Peyer's patch (tissue), 4 donors: Measurements from ENCODE around the gene WFS1. TPM values are rescaled to one million over a fixed set of nuclear protein-coding genes. Genes with fewer than 3 reads are reported as not detected.
A peak's percentile ranks its signal among the peaks of the same experiment; 100 is the strongest.

Experiments used
- DNase-seq, 3 donors: peaks; one replicate each; pipeline ENCODE4 v3.0.0-alpha.2; 2017 to 2019
- H3K27ac ChIP-seq, 4 donors: fragments of 200-600 bp; sonication (generic); one replicate each; pipeline ENCODE4 v1.5.1; 2016 to 2019
- H3K27me3 ChIP-seq, 2 donors: fragments of 200-600 bp; sonication (generic); one replicate each; pipeline ENCODE4 v1.5.1; 2019
- H3K36me3 ChIP-seq, 3 donors: fragments of 200-600 bp; sonication (generic); one replicate each; pipeline ENCODE4 v1.5.1; 2016 to 2019
- H3K4me1 ChIP-seq, 4 donors: fragments of 200-600 bp; sonication (generic); one replicate each; pipeline ENCODE4 v1.5.1; 2016 to 2019
- H3K4me3 ChIP-seq, 4 donors: fragments of 200-600 bp; sonication (generic); 1 replicate in 3 of 4; 2 replicates in 1 of 4; pipeline ENCODE4 v1.5.1; 2016 to 2019; ENCODE audit warnings: mild to moderate bottlenecking in 1 of 4
- H3K9me3 ChIP-seq, 4 donors: fragments of 200-600 bp; sonication (generic); one replicate each; pipeline ENCODE4 v1.5.1; 2016 to 2019; ENCODE audit warnings: mild to moderate bottlenecking in 1 of 4
- CTCF ChIP-seq, 6 experiments: fragments of 450-650 bp in 4 of 6; fragments of 200-600 bp in 2 of 6; sonication (generic) in 1 of 6; IDR thresholded peaks; one replicate each; pipeline ENCODE4 v1.5.1; 2017 to 2019; ENCODE audit warnings: antibody characterized with exemption in 6 of 6, mild to moderate bottlenecking in 3 of 6, moderate library complexity in 1 of 6
- POLR2A ChIP-seq, 2 donors: fragments of 450-650 bp; IDR thresholded peaks; one replicate each; pipeline ENCODE4 v1.5.1; 2017; ENCODE audit warnings: antibody characterized with exemption in 2 of 2, mild to moderate bottlenecking in 2 of 2, moderate library complexity in 2 of 2
- total RNA-seq, 4 donors: library from RNA; depleted of rRNA; stranded (reverse); fragments of >200 nt; gene quantifications; one replicate each; pipeline ENCODE4 v1.1.0, GENCODE V29; 2016

WFS1 gene
- total RNA-seq, 4 donors from 2014 or later: 10.0 to 39.6 (median 30.0) TPM

- Histone ChIP-seq H3K36me3 (no peaks in the 10 kb centered on the region), H3K4me1 (peaks cover 0 to 47% (median 3%) of the 10 kb centered on the region in 4 donors), H3K27ac (peak overlapping the region in 3 of 4 donors; percentile 52 to 88 (median 85)), H3K27me3 (no peaks in the 10 kb centered on the region), H3K4me3 (peak overlapping the region in 2 of 4 donors; percentile 19 to 97), H3K9me3 (no peaks in the 10 kb centered on the region)
- no peak for DNase-seq
- TF ChIP-seq CTCF (IDR thresholded peaks at IDR 0.05): no peak
- TF ChIP-seq POLR2A (IDR thresholded peaks at IDR 0.05): no peak
Observed at GRCh38 chr4:6271206-6271605, 1.6 kb downstream of the WFS1 start.

GRCh38 chr4:6271701-6272465 lies 2.2 kb downstream of the WFS1 start:
- H3K4me1 ChIP-seq: peaks cover 0 to 52% (median 3%) of the 10 kb centered on the region in 4 donors
- TF ChIP-seq POLR2A (IDR thresholded peaks at IDR 0.05) (no peak), CTCF (IDR thresholded peaks at IDR 0.05) (no peak)
- H3K4me3 ChIP-seq: peak overlapping the region in 1 of 4 donors; percentile 19
- H3K36me3 ChIP-seq: no peaks in the 10 kb centered on the region
- no peak for DNase-seq
- H3K27ac ChIP-seq: peak overlapping the region in 3 of 4 donors; percentile 52 to 88 (median 85)
- H3K27me3 ChIP-seq: no peaks in the 10 kb centered on the region
- no peaks in the 10 kb centered on the region for H3K9me3 ChIP-seq

GRCh38 chr4:6272863-6273660 lies 3.4 kb downstream of the WFS1 start:
- TF ChIP-seq CTCF (IDR thresholded peaks at IDR 0.05) (no peak), POLR2A (IDR thresholded peaks at IDR 0.05) (no peak)
- Histone ChIP-seq H3K36me3 (no peaks in the 10 kb centered on the region), H3K4me1 (peaks cover 0 to 64% (median 4%) of the 10 kb centered on the region in 4 donors), H3K27ac (peak overlapping the region in 3 of 4 donors; percentile 52 to 88 (median 59)), H3K4me3 (no peak overlapping the region), H3K9me3 (no peaks in the 10 kb centered on the region), H3K27me3 (no peaks in the 10 kb centered on the region)
- no peak for DNase-seq

GRCh38 chr4:6273661-6273990 lies 4.0 kb downstream of the WFS1 start:
- TF ChIP-seq POLR2A (IDR thresholded peaks at IDR 0.05) (no peak), CTCF (IDR thresholded peaks at IDR 0.05) (no peak)
- peak overlapping the region in 2 of 4 donors; percentile 59 to 88 for H3K27ac ChIP-seq
- no peak overlapping the region for H3K4me3 ChIP-seq
- DNase-seq: no peak
- peaks cover 0 to 70% (median 9%) of the 10 kb centered on the region in 4 donors for H3K4me1 ChIP-seq
- H3K27me3 ChIP-seq: no peaks in the 10 kb centered on the region
- H3K9me3 ChIP-seq: no peaks in the 10 kb centered on the region
- no peaks in the 10 kb centered on the region for H3K36me3 ChIP-seq

- no peak overlapping the region for H3K4me3 ChIP-seq
- peak overlapping the region in 2 of 4 donors; percentile 53 to 70 for H3K27ac ChIP-seq
- H3K27me3 ChIP-seq: no peaks in the 10 kb centered on the region
- DNase-seq: no peak
- no peaks in the 10 kb centered on the region for H3K36me3 ChIP-seq
- H3K4me1 ChIP-seq: peaks cover 5 to 79% (median 12%) of the 10 kb centered on the region in 4 donors
- TF ChIP-seq POLR2A (IDR thresholded peaks at IDR 0.05) (no peak), CTCF (IDR thresholded peaks at IDR 0.05) (no peak)
- no peaks in the 10 kb centered on the region for H3K9me3 ChIP-seq
Observed at GRCh38 chr4:6275351-6275750, 5.7 kb downstream of the WFS1 start.
